Measurements from ENCODE around the gene ERG28.

DNA sequence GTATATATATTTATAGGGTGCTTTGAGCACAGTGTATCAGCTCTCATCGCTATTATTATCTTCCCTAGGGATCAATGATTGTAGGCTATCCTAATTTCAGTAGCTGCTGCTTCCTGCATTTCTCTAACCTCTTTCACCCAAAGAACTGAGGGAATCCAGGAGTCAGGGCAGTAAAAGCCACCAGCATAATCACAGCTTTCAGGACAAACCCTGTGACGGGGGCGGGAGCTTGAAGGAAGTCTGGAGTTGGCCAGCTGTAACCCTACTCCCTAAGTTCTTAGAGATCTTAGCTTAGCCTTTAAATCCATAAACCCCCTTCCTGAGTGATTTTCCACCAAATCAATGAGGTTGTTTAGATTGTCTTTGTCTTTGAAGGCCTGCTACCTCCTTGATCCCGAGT is 48.5 kb downstream of the ERG28 start:
- TF ChIP-seq EZH2phosphoT487 (IDR thresholded peaks at IDR 0.05; ENCODE audit: insufficient read depth, low read depth): no peak
- TF ChIP-seq EZH2 (IDR thresholded peaks at IDR 0.05; ENCODE audit: insufficient read depth, poor library complexity, severe bottlenecking): no peak
